HG02588 (cell line): Measurements from ENCODE around the gene HOXB4.
A peak's percentile ranks its signal among the peaks of the same experiment; 100 is the strongest.

Experiments
- ATAC-seq: cut with Tn5 transposase; IDR thresholded peaks from one replicate; pipeline ENCODE4 v1.9.1; 2021; ENCODE audit warnings: mild to moderate bottlenecking, moderate library complexity; ENCODE audit not compliant: unreplicated experiment

Gene HOXB4

GRCh38 chr17:48577946-48578615 lies at the start of gene HOXB4:
TSS of gene HOXB4 (minus strand) at chr17:48578350. CDS start at chr17:48578319, 31 bp downstream.
- peak; percentile 54 for ATAC-seq

DNA sequence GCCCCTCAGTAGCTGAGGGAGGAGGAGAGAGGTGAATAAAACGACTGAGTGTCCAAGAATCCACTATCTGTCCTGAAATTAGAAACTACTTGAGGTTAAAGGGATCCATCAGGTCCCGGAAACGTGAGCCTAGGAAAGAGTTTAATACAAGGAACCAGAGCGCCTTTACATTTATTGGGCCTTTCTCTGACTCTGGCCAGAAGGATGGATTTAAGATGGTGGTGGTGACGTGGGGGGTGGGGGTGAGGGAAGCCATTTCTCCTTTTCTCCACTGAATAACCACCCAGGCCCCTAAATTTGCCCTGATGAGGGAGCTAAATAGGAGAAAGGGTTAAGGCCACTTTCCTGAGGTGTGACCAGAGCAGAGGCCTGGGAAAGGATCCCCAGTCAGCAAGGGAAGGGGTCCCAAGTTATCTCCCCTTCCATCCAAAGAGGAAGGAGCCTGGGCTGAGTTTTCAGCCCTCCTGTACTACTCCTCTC lies 49.0 kb upstream of the HOXB4 start:
- ATAC-seq: no peak

GRCh38 chr17:48626245-48627117 lies 48.3 kb upstream of the HOXB4 start, which contains the start of gene HOXB9:
TSS of gene HOXB9 (minus strand) at chr17:48626358. CDS start at chr17:48626269, 89 bp downstream.
- no peak for ATAC-seq

- ATAC-seq: no peak
These were observed 47.5 kb upstream of the HOXB4 start for GRCh38 chr17:48625495-48626244.

- no peak for ATAC-seq
These were observed 46.7 kb upstream of the HOXB4 start for GRCh38 chr17:48624544-48625494.

GRCh38 chr17:48624118-48624517 lies 46.0 kb upstream of the HOXB4 start:
- no peak for ATAC-seq

- ATAC-seq: no peak
These were observed 45.4 kb upstream of the HOXB4 start for GRCh38 chr17:48623583-48623982.

DNA sequence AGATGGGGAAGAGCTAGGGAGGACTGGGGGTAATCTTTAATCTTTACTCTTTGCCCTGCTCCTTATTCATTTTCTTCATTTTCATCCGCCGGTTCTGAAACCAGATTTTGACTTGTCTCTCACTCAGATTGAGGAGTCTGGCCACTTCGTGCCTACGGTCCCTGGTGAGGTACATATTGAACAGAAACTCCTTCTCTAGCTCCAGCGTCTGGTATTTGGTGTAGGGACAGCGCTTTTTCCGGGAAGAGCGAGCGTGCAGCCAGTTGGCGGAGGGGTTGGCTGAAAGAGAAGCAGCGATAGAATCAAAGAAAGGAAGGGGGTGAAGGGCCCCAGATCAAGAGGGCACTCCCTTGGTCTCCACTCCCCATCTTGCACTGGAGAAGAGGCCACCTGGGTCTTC lies 44.7 kb upstream of the HOXB4 start:
- no peak for ATAC-seq

DNA sequence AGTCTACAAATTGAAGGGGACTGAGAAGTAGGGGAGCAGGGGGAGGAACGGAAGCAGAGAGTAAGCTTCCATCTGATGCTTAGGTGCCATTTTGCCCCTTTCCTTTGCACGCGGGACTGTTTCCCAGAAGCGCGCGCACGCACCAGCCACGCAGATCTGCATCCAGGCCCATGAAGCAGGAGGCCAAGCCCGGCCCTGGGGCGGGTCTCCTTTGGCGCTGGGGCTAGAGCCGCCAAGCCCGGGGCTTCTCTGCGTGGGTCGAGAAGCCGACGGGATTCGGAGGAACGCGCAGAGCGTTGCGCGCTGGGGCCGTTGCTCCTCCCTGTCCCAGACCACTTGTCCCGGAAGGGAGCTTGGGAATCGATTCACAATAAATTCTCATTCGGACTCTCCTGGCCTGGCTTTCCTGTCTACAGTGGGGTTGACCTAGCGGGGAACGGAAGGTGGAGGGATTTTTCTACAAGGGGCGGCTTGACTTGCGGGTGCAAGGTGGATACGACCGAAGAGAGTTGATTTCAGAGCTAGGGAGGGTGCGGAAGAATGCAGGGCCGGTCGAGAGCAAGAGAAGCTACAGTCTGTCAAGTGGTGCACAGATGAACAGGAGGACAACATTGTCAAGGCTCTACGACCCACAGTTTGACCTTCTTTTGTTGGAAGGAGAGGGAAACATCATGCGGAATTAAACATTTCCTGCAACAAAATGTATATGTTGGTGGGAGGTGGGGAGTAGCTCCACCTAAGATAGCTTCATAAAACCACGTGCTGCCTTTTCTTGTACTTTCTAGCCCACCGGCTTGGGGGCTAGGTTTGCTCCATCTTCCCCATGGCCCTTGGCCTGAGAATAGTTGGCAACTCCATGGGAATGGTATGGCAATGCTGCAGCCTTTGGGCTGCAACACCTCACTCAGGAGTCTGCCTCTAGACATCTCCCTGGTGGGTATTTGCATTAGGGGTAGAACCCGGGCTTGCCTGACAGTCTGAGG lies 43.6 kb upstream of the HOXB4 start:
- no peak for ATAC-seq

GRCh38 chr17:48620461-48621139 lies 42.5 kb upstream of the HOXB4 start:
- ATAC-seq: no peak

- no peak for ATAC-seq
These were observed 41.8 kb upstream of the HOXB4 start for GRCh38 chr17:48619826-48620449.

DNA sequence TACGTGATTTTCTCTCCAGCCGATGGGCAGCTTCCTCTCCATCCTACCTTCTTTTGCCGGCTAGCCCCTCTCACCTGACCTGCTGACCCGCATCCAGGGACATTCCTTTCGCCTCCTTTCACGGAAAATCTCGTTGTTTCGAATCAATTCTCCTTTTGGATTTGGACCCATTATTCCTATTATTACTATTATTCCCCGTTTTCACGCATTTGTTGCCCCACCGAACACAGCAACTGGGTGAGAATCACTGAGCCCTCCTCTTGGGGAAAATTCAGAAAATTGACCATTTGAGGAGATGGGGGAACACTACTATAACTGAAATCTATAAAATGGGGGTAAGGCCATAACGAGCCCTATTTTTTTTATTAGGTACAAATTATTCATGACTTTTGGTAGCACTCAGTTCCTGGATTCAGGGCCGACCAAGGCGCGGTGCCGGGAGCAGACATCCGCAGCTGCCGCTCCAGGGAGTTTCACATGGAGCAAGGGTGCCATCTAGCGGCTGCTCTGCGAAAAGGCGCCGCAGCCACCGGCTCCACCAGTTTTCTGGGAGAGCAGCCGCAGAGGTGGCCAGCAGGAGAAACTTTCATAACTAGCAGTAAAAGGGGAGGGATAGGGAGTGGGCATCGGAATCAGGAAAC lies 40.2 kb upstream of the HOXB4 start:
- ATAC-seq: no peak

DNA sequence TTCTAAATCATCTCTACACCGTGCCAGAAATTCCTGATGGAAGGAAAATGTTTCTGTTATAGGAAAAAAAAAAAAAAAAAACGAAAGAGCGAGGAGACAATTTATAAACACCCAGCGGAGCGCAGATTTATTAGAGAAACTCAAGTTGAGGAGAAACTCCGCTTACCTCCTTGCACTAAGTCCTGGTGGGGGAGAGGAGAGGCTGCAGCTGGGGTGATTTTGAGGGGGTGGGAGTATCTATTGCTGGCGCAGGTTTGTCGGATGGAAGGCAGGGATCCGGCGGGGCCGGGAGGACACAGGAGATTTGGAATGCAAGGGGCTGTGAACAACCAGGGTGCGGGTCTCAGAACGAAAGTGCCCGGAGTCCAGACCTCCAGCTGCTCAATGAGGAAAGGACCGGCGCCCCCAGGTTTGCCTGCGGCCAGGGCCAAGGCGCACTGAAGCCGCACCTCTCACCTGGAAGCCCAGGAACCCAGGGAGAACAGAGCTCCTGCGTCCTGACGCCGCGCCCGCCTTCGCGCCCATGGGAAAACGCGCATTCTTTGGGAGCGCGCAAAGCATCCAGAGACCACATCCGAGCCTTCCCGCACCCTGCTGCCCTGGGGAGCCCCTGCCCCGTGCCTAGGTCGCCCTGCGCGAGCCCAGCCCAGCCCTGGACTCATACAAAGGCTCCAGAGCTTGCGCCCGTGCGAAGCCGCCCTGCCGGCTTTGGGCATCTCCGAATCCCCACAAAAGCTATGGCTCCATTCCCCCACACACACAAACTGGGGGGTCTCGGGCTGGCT lies 39.5 kb upstream of the HOXB4 start:
- ATAC-seq: no peak

GRCh38 chr17:48616717-48617470 lies 38.7 kb upstream of the HOXB4 start:
- no peak for ATAC-seq

DNA sequence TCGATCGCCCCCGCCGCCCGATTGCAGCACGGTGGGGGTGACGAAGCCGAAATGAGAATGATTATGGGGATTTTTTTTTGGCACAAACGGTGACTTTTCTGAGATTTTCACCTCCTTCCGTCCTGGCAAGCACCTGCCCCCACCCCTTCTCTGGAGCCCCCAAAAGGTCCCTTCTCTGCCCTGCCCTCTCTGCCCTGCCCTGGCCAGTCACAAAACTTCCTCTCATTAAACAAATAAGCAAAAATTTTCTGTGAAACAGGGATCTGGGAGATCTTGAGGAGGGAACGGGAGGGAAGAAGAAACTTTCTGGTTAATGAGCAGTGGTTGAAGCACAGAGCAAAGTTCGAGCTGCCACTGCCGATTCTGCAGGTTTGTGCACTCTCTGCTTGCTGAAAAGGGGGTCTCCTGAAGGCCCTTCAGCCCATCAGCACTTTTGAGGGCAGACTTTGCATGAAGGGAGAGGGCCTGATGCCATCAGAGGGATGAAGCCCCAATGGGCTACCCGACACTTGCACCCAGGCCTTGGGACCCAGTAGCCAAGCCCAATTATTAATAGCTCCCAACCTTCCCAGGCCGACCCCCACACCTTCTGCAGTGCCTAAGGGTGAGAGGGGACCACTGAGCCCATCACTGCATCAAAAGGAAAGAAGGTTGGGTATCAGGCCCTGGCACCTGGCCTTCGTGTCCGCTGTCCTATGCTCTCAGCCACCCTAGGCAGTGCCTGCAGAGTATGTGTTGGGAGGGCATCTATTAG lies 38.0 kb upstream of the HOXB4 start:
- no peak for ATAC-seq
